IPS-NIHi7 (cell line): ENCODE measurements around the gene TIAM2.
"Not testable (repeated sequence)": the region's sequence is repeated elsewhere in the genome, so short reads cannot be mapped to it uniquely, and the experiment has no call there.

Source experiments
- DNase-seq: peaks from one replicate; pipeline ENCODE4 v3.0.0; 2012; ENCODE audit warnings: mixed read lengths; ENCODE audit errors: extremely low spot score

TIAM2 gene

DNA sequence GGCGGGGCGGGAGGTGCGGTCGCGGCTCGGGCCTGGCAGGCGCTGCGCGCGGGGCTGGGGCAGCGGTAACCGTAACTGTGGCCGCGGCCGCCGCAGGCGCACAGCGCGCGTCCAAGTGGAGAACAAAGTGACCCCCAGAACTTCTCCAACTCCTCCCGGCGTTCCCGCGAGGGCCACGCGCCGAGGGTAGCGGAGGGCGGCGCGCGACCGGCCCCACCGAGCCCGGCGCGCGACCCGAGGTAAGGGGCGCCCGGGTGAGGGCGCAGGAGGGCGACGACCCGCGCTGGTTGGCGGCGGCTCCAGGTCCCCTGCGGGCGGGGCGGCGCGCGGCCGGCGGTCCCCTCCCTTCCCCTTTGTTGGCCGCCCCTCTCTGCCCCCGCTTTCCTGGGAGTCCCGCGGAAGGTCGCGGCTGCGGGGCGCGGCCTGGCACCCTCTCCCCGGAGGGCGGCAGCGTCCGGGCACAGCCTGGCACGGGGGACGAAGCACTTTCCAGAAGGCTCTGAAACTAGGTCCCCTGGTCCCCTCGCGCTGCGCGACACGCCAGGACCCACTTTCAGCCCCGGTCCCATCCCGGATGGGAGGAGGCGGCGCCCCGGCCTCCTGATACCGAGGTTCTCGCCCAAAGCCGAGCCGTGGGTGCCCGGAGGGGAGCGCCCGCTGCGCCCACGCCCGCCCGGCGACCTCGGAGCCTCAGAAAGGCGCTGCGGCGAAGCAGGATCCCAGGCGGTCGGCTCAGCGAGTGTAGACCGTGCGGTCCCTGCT lies at the start of gene TIAM2:
Gene TIAM2 (plus strand): TSS at position 62 of the 762 bp plus-strand sequence. CDS start 133,909 bp downstream, outside the sequence.
- peak; percentile 82 for DNase-seq

- no peak for DNase-seq
Measured at GRCh38 chr6:154950979-154951344, 44.2 kb upstream of the TIAM2 start.

- no peak for DNase-seq
Measured at GRCh38 chr6:154951345-154952200, 43.5 kb upstream of the TIAM2 start.

DNA sequence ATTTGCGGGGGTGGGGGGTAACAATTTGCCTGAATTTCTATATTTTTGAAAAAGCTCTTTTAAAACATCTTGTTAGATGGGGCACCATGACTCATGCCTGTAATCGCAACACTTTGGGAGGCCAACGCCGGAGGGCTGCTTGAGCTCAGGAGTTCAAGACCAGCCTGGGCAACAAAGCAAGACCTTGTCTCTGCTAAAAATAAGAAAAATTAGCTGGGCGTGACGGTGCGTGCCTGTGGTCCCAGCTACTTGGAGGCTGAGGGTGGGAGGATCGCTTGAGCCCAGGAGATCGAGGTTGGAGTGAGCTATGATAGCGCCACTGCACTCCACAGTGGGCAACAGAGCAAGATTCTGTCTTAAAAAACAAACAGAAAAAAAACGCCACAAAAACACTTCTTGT lies 41.5 kb upstream of the TIAM2 start:
- DNase-seq, result no peak

DNA sequence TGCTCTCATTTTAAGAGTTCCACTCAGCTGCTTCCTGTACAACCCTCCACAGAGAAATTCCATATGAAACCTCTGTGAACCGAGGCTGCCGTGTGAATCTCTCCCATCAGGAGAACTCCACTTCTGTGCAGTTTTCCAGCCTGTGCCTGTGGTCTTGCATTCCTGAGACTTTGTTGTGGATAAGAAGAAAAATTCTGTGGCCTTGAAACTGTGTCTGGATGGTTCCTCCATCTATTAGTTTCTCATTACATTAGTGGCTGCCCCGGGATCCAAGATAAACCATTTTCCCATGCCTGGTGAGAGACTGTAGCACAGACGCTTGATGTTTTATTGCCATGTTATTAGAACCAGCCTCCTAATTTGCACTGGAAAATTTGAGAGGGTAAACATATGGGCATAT lies 40.8 kb upstream of the TIAM2 start:
- DNase-seq, result no peak

DNA sequence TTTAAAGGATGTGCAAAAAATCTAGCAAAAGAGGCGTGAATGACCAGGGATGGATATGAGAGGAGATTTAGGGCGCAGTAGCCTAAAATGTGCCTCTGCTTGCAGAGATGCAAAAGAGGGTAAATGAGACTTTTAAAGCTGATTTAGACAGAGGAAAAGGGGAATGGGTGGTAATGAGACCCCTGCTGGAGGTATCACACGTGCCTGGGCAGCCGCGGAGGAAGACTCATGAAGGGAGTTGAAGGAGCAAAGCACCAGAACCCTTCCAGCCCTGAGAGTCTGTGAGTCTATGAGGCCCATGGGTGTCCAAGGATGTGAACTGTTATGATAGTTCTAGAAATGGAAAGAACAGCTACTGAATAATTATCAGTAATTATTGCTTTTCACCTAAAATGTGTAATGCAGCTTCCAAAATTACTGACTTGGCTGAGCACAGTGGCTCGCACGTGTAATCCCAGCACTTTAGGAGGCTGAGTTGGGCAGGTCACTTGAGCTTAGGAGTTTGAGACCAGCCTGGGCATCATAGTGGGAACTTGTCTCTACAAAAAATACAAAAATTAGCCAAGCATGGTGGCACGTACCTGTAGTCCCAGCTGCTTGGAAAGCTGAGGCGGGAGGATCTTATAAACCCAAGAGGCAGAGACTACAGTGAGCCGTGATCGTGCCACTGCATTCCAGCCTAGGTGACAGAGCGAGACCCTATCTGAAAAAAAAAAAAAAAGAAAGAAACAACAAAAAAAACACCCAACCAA lies 38.2 kb upstream of the TIAM2 start:
- DNase-seq, result peak; percentile 52

DNA sequence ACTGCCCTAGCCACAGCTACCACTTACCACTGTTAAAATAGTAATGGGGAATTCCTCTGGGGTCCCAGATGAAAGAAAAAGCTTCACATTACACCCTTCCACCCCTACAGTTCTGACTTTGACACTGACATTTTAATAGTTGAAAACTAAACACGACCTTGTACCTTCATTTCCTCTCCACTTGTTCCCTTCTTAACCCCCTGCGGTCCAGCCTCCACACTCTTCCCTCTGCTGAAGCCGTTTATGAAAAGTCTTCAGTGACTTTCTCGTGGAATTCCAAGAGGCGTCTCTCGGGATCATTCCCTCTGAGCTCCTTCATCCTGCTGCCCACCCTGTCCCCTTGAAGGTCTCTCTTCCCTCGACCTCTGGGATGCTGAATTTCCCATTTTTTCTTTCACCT lies 36.6 kb upstream of the TIAM2 start:
- DNase-seq, result no peak

- DNase-seq, result no peak
Measured at GRCh38 chr6:154960299-154960843, 34.7 kb upstream of the TIAM2 start.

DNA sequence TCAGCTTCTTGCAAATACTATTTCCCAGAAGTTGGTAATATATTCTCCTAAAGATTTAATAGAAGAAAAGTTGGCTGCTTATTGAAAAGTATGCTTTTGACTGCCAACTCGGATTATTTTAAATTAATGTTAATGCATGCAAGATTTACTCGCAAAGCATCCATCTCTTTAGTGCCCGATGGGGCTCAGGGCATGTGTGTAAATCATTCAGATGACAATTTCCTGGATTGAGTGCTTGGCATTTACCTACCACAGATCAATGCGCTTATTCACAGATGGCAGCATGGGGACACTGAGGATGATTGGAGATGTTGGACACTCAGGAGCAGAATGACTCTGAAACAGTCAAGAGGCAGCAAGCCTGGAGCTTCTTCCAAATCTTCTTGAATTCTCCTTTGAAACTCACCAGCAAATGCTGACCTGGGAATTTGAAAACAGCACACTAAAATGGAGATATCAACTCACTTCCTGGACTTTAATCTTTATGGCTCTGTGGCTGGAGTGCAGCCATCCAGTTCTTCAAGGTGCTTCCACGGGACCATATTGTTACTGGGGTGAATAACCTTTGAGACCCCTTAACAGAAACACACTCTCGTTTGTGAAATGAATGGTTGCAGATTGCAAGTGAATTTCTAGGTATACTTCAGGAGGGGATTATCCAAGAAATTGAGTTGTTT lies 34.1 kb upstream of the TIAM2 start:
- no peak for DNase-seq

DNA sequence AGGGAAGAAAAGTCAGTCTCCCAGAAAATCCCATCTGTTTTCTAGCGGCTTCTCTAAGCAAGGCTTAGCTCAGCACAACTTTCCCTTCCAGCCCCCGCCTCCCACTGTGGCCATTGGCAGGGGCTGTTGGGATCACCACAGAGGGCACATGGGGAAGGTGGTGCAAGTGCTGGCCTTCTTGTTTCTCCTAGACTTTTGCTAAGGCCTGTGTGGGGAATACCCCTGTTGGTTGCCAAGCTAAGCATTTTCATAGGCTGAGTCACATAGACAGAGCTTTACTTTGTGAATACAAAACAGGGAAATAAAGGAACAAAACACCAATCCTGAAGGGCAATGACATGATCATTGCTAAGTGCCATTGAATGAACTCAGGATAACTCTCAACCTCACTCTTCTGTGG lies 32.4 kb upstream of the TIAM2 start:
- no peak for DNase-seq

- DNase-seq, result not testable (repeated sequence)
Measured at GRCh38 chr6:154966065-154966770, 28.9 kb upstream of the TIAM2 start.

DNA sequence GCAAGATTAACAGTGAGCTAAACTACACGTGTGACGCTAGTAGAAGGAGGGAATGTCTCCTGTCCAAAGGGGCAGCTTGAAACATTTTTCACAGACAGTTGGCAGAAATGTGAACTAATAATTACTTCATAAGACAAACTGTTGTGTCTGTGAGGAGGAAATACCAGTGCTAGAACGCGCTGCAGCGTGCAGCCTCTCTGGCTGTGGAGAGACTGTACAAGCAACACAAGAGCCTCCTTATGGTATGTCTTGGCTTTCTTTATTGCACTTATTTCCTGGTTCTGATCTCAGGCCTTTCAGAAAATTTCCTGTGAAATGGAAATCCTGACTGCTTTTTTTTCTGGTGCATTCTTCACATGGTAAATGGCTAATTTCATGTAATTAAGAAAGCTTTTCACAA lies 25.3 kb upstream of the TIAM2 start:
- DNase-seq, result no peak

GRCh38 chr6:154974485-154975149 lies 20.5 kb upstream of the TIAM2 start:
- no peak for DNase-seq

GRCh38 chr6:154977588-154977987 lies 17.5 kb upstream of the TIAM2 start:
- DNase-seq, result no peak

DNA sequence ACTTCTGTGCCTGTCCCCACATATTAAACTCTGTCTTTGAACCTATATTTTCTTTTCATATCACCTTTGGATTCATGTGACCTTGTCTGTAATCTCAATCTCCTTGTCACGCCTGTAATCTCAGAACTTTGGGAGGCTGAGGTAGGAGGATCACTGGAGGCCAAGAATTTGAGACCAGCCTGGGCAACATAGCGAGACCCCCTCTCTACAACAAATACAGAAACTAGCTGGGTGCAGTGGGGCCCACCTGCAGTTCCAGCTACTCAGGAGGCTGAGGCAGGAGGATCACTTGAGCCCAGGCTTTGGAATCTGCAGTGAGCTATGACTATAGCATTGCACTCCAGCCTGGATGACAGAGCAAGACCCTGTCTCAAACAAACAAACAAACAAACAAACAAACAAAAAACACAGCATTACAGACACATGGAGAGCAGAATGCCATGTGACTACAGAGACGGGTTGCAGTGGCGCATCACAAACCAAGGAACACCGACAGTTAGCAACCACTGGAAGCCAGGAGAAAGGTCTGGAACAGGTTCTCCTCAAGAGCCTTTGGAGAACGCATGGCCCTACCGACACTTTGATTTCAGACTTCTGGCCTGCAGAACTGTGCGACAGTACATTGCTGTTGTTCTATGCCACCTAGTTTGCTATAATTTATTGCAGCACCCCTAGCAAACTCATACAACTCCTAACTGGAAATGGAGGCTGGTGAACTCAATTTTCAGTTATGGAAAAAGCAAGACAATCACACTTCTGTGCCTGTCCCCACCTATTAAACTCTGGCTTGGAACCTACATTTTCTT lies 14.6 kb upstream of the TIAM2 start:
- no peak for DNase-seq

GRCh38 chr6:154981079-154981870 lies 13.8 kb upstream of the TIAM2 start:
- no peak for DNase-seq

- DNase-seq, result no peak
Measured at GRCh38 chr6:154984146-154984545, 11.0 kb upstream of the TIAM2 start.

DNA sequence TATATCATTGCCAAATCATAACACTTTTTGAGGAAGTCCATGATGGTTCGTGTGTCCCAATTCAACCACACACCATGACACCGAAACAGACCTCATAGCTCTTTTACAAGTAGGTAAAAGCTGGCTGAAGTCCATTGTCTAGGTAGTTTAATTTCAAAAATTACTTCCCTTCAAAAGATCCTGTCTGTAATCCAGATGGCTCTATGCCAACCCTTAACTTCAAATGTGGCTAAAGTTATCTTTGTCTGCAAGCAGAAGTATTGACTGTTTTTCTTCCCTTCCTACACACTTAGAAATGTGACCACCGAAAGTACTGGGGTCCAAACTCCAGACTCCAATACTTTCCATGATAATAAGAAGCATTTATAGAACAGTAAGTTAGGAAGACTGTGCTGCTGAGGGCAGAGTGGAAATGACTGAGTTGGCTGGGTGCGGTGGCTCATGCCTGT lies 8.3 kb upstream of the TIAM2 start:
- no peak for DNase-seq
